HuH-7.5 (cell line): ENCODE data around the gene USP28.
"Not testable (repeated sequence)": the region's sequence is repeated elsewhere in the genome, so short reads cannot be mapped to it uniquely, and the experiment has no call there.

Experiments
- DNase-seq: peaks from one replicate; pipeline ENCODE4 v3.0.0; 2011; ENCODE audit warnings: low spot score

Gene USP28

GRCh38 chr11:113875234-113876073 is at the start of gene USP28:
USP28 (minus strand) TSS chr11:113875572; CDS start chr11:113875501, 71 bp downstream.
- peak; percentile 87 for DNase-seq

GRCh38 chr11:113923572-113923971 is 48.2 kb upstream of the USP28 start:
- DNase-seq, result no peak

- not testable (repeated sequence) for DNase-seq
Observed at GRCh38 chr11:113911491-113911890, 36.1 kb upstream of the USP28 start.

GRCh38 chr11:113908098-113908497 is 32.7 kb upstream of the USP28 start:
- DNase-seq, result no peak

GRCh38 chr11:113907681-113908080 is 32.3 kb upstream of the USP28 start:
- no peak for DNase-seq

GRCh38 chr11:113907152-113907551 is 31.8 kb upstream of the USP28 start:
- no peak for DNase-seq

- no peak for DNase-seq
Observed at GRCh38 chr11:113906516-113906915, 31.1 kb upstream of the USP28 start.

GRCh38 chr11:113906038-113906437 is 30.7 kb upstream of the USP28 start:
- peak; percentile 21 for DNase-seq

- DNase-seq, result no peak
Observed at GRCh38 chr11:113904379-113905101, 29.2 kb upstream of the USP28 start, which contains the start of gene HTR3B. HTR3B (plus strand) TSS chr11:113904796; CDS start chr11:113904934, 138 bp downstream.

GRCh38 chr11:113901141-113901540 is 25.8 kb upstream of the USP28 start:
- no peak for DNase-seq

GRCh38 chr11:113896156-113896879 is 20.9 kb upstream of the USP28 start:
- no peak for DNase-seq

- no peak for DNase-seq
Observed at GRCh38 chr11:113895367-113896155, 20.2 kb upstream of the USP28 start.

GRCh38 chr11:113894421-113894996 is 19.1 kb upstream of the USP28 start:
- DNase-seq, result no peak

GRCh38 chr11:113888848-113889247 is 13.5 kb upstream of the USP28 start:
- no peak for DNase-seq

- DNase-seq, result no peak
Observed at GRCh38 chr11:113885897-113886296, 10.5 kb upstream of the USP28 start.

- DNase-seq, result no peak
Observed at GRCh38 chr11:113884361-113884836, 9.0 kb upstream of the USP28 start.

GRCh38 chr11:113881856-113882255 is 6.5 kb upstream of the USP28 start:
- no peak for DNase-seq

GRCh38 chr11:113880971-113881370 is 5.6 kb upstream of the USP28 start:
- DNase-seq, result no peak

- DNase-seq, result not testable (repeated sequence)
Observed at GRCh38 chr11:113879446-113879845, 4.1 kb upstream of the USP28 start.

GRCh38 chr11:113877670-113878055 is 2.3 kb upstream of the USP28 start:
- no peak for DNase-seq
